Central memory CD8-positive, alpha-beta T cell (primary cell): ENCODE results near the gene FUZ.

Experiments used
- ATAC-seq: fragments of 150-1000 bp; cut with Tn5 transposase; replicated peaks from 2 replicates; pipeline ENCODE4 v1.10.0; 2022; ENCODE audit warnings: mild to moderate bottlenecking, moderate FRiP score, moderate number of reproducible peaks; ENCODE audit not compliant: poor library complexity, severe bottlenecking; ENCODE audit errors: extremely low read depth
- DNase-seq, 2 donors: peaks; one replicate each; pipeline ENCODE4 v3.0.0; 2021; ENCODE audit warnings: low spot score in 2 of 2
- H3K27ac Mint-ChIP-seq: one replicate; pipeline ENCODE4 v1.8.0; 2022; ENCODE audit warnings: low read depth, mild to moderate bottlenecking, moderate library complexity, mixed read lengths
- H3K27me3 Mint-ChIP-seq: one replicate; pipeline ENCODE4 v1.8.0; 2022; ENCODE audit warnings: mixed read lengths
- H3K36me3 Mint-ChIP-seq: one replicate; pipeline ENCODE4 v1.8.0; 2022; ENCODE audit warnings: mild to moderate bottlenecking, moderate library complexity, mixed read lengths; ENCODE audit not compliant: insufficient read depth
- H3K4me1 Mint-ChIP-seq: one replicate; pipeline ENCODE4 v1.8.0; 2022; ENCODE audit warnings: mixed read lengths
- H3K4me3 Mint-ChIP-seq: one replicate; pipeline ENCODE4 v1.8.0; 2022; ENCODE audit warnings: mild to moderate bottlenecking, moderate library complexity, mixed read lengths
- H3K9me3 Mint-ChIP-seq: one replicate; pipeline ENCODE4 v1.8.0; 2022; ENCODE audit warnings: mixed read lengths

FUZ gene

GRCh38 chr19:49792829-49793560, 20.1 kb downstream of the FUZ start:
- peaks cover 39% of the 10 kb centered on the region for H3K36me3 Mint-ChIP-seq
- no peaks in the 10 kb centered on the region for H3K9me3 Mint-ChIP-seq
- H3K27me3 Mint-ChIP-seq = no peaks in the 10 kb centered on the region
- no peak overlapping the region for H3K4me3 Mint-ChIP-seq
- DNase-seq (no peak), ATAC-seq (no peak)
- H3K27ac Mint-ChIP-seq = peak overlapping the region; percentile 62
- peaks cover 5% of the 10 kb centered on the region for H3K4me1 Mint-ChIP-seq

- no peak for ATAC-seq
- no peak overlapping the region for H3K27ac Mint-ChIP-seq
- H3K9me3 Mint-ChIP-seq = no peaks in the 10 kb centered on the region
- peaks cover 41% of the 10 kb centered on the region for H3K36me3 Mint-ChIP-seq
- DNase-seq = no peak
- no peak overlapping the region for H3K4me3 Mint-ChIP-seq
- peaks cover 5% of the 10 kb centered on the region for H3K4me1 Mint-ChIP-seq
- H3K27me3 Mint-ChIP-seq = no peaks in the 10 kb centered on the region
These were observed 21.2 kb downstream of the FUZ start for GRCh38 chr19:49791776-49792445.

- no peak for ATAC-seq
- Mint-ChIP-seq H3K4me1 (peaks cover 12% of the 10 kb centered on the region), H3K27ac (no peak overlapping the region)
These were observed 22.2 kb downstream of the FUZ start for GRCh38 chr19:49790866-49791265.

GRCh38 chr19:49788857-49789256, 24.2 kb downstream of the FUZ start:
- H3K27ac Mint-ChIP-seq = peak overlapping the region; percentile 73
- no peaks in the 10 kb centered on the region for H3K27me3 Mint-ChIP-seq
- H3K9me3 Mint-ChIP-seq = no peaks in the 10 kb centered on the region
- no peak for ATAC-seq
- H3K36me3 Mint-ChIP-seq = peaks cover 28% of the 10 kb centered on the region
- DNase-seq = no peak
- peaks cover 21% of the 10 kb centered on the region for H3K4me1 Mint-ChIP-seq
- no peak overlapping the region for H3K4me3 Mint-ChIP-seq

More at GRCh38 chr19:49790866-49791265, 22.2 kb downstream of the FUZ start:
- Mint-ChIP-seq H3K27me3 (no peaks in the 10 kb centered on the region), H3K9me3 (no peaks in the 10 kb centered on the region), H3K4me3 (no peak overlapping the region), H3K36me3 (peaks cover 38% of the 10 kb centered on the region)
- DNase-seq = no peak

GRCh38 chr19:49787746-49788145, 25.3 kb downstream of the FUZ start:
- Mint-ChIP-seq H3K4me1 (peaks cover 21% of the 10 kb centered on the region), H3K4me3 (no peak overlapping the region), H3K9me3 (no peaks in the 10 kb centered on the region), H3K27me3 (no peaks in the 10 kb centered on the region), H3K27ac (peak overlapping the region; percentile 73), H3K36me3 (peaks cover 25% of the 10 kb centered on the region)
- ATAC-seq (no peak), DNase-seq (no peak)

GRCh38 chr19:49786376-49786820, 26.7 kb downstream of the FUZ start:
- peaks cover 15% of the 10 kb centered on the region for H3K36me3 Mint-ChIP-seq
- peaks cover 21% of the 10 kb centered on the region for H3K4me1 Mint-ChIP-seq
- DNase-seq (no peak), ATAC-seq (no peak)
- H3K27me3 Mint-ChIP-seq = no peaks in the 10 kb centered on the region
- H3K9me3 Mint-ChIP-seq = no peaks in the 10 kb centered on the region
- H3K4me3 Mint-ChIP-seq = no peak overlapping the region
- H3K27ac Mint-ChIP-seq = peak overlapping the region; percentile 67

- H3K36me3 Mint-ChIP-seq = peaks cover 12% of the 10 kb centered on the region
- peaks cover 33% of the 10 kb centered on the region for H3K4me1 Mint-ChIP-seq
- H3K27me3 Mint-ChIP-seq = no peaks in the 10 kb centered on the region
- no peaks in the 10 kb centered on the region for H3K9me3 Mint-ChIP-seq
- H3K27ac Mint-ChIP-seq = no peak overlapping the region
- no peak overlapping the region for H3K4me3 Mint-ChIP-seq
- DNase-seq (no peak), ATAC-seq (no peak)
These were observed 30.6 kb downstream of the FUZ start for GRCh38 chr19:49782515-49782914.

GRCh38 chr19:49781394-49781793, 31.7 kb downstream of the FUZ start:
- Mint-ChIP-seq H3K4me1 (peaks cover 31% of the 10 kb centered on the region), H3K9me3 (no peaks in the 10 kb centered on the region), H3K36me3 (peaks cover 7% of the 10 kb centered on the region), H3K27me3 (no peaks in the 10 kb centered on the region), H3K4me3 (no peak overlapping the region), H3K27ac (peak overlapping the region; percentile 86)
- ATAC-seq (no peak), DNase-seq (no peak)

GRCh38 chr19:49780861-49781260, 32.2 kb downstream of the FUZ start:
- H3K4me3 Mint-ChIP-seq = no peak overlapping the region
- no peak for ATAC-seq
- peaks cover 33% of the 10 kb centered on the region for H3K4me1 Mint-ChIP-seq
- H3K9me3 Mint-ChIP-seq = no peaks in the 10 kb centered on the region
- peaks cover 7% of the 10 kb centered on the region for H3K36me3 Mint-ChIP-seq
- DNase-seq = no peak
- peak overlapping the region; percentile 86 for H3K27ac Mint-ChIP-seq
- H3K27me3 Mint-ChIP-seq = no peaks in the 10 kb centered on the region

- H3K36me3 Mint-ChIP-seq = peaks cover 7% of the 10 kb centered on the region
- peak overlapping the region; percentile 86 for H3K27ac Mint-ChIP-seq
- H3K4me3 Mint-ChIP-seq = no peak overlapping the region
- no peaks in the 10 kb centered on the region for H3K9me3 Mint-ChIP-seq
- H3K4me1 Mint-ChIP-seq = peaks cover 28% of the 10 kb centered on the region
- ATAC-seq (no peak), DNase-seq (no peak)
- H3K27me3 Mint-ChIP-seq = no peaks in the 10 kb centered on the region
These were observed 33.1 kb downstream of the FUZ start for GRCh38 chr19:49779731-49780555.

GRCh38 chr19:49776371-49776764, 36.7 kb downstream of the FUZ start:
- H3K9me3 Mint-ChIP-seq = no peaks in the 10 kb centered on the region
- H3K36me3 Mint-ChIP-seq = peaks cover 5% of the 10 kb centered on the region
- H3K27ac Mint-ChIP-seq = peak overlapping the region; percentile 7
- ATAC-seq (no peak), DNase-seq (no peak)
- no peaks in the 10 kb centered on the region for H3K27me3 Mint-ChIP-seq
- H3K4me1 Mint-ChIP-seq = peaks cover 43% of the 10 kb centered on the region
- H3K4me3 Mint-ChIP-seq = no peak overlapping the region

GRCh38 chr19:49775742-49776370, 37.2 kb downstream of the FUZ start:
- Mint-ChIP-seq H3K27ac (peak overlapping the region; percentile 7), H3K27me3 (no peaks in the 10 kb centered on the region), H3K9me3 (no peaks in the 10 kb centered on the region), H3K4me3 (no peak overlapping the region), H3K36me3 (peaks cover 6% of the 10 kb centered on the region), H3K4me1 (peaks cover 39% of the 10 kb centered on the region)
- DNase-seq = no peak
- no peak for ATAC-seq
